PC-9 (cell line): Measurements from ENCODE around the gene CCR5.
"Not testable (repeated sequence)": the region's sequence is repeated elsewhere in the genome, so short reads cannot be mapped to it uniquely, and the experiment has no call there.

Source experiments
- CTCF ChIP-seq: fragments of 200-600 bp; sonication (generic); conservative IDR thresholded peaks from 2 replicates; pipeline ENCODE4 v1.6.1; 2017; ENCODE audit warnings: mixed run types, antibody characterized with exemption, mild to moderate bottlenecking, moderate library complexity
- EZH2 ChIP-seq: fragments of 200-600 bp; sonication (generic); IDR thresholded peaks from 2 replicates; pipeline ENCODE4 v1.8.0; 2017; ENCODE audit warnings: antibody characterized with exemption, low read depth

- not testable (repeated sequence) for TF ChIP-seq EZH2, CTCF
These were observed 20.8 kb downstream of the CCR5 start for GRCh38 chr3:46391526-46391925.
